GM21526 (cell line): ENCODE data around the gene CSF1.
"Not testable (repeated sequence)": the region's sequence is repeated elsewhere in the genome, so short reads cannot be mapped to it uniquely, and the experiment has no call there.

ENCODE experiments used
- ATAC-seq: cut with Tn5 transposase; IDR thresholded peaks from one replicate; pipeline ENCODE4 v1.9.1; 2021; ENCODE audit warnings: moderate library complexity; ENCODE audit not compliant: unreplicated experiment, low FRiP score

CSF1 gene

DNA sequence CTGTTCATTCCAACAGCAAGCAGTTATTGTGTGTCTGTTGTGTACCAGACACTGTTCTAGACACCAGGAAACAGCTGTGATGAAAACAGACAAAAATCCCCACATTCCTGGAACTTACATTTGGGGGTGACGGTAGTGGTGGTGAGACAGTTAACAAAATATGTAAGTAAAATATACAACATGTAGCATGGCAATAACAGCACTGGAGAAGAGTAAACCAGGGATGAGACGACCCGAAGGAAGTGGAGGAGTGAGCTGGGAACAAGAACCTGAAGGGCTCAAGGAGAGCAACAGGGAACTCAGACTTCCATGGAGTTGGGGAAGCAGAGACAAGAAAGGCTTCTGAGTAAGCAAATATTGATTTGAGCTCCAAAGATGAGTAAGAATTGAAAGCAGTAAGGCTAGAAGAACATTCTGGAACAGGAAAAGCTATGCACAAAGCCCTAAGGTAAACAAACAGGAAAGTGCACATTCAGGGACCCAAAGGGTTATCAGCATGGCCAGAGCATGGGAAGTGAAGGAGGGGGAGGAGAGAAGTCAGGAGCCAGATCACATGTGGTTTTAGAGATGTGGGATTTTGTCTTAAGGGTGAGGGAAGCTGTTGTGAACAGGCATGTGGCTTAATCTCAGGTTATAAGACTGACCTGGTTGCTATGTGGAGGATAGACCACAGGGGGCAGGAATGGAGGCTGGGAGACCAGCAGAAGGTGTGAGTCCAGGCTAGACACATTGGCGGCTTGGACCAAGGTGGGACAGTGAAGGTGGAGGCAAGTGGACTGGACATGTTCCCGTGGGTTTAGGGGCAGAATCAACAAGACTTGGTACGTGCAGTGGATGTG, 7.3 kb downstream of the CSF1 start:
- no peak for ATAC-seq

DNA sequence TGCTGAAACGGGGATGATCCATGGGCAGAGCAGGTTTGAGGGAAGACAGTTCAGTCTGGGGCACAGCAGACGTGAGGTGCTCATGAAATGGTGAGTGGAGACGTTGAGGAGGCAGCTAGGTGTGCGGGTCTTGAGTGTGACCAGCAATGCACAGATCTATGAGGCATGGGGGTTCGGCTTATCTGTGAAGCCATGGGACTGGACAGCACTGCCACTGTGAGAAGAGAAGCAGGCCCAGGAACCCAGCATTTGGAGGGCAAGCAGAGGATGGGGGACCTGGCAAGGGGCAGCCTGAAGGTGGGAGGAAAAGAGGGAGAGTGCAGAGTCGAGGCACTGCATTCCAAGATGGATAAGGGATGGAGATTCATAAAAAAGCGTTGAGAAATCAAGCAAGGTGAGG, 8.0 kb downstream of the CSF1 start:
- no peak for ATAC-seq

DNA sequence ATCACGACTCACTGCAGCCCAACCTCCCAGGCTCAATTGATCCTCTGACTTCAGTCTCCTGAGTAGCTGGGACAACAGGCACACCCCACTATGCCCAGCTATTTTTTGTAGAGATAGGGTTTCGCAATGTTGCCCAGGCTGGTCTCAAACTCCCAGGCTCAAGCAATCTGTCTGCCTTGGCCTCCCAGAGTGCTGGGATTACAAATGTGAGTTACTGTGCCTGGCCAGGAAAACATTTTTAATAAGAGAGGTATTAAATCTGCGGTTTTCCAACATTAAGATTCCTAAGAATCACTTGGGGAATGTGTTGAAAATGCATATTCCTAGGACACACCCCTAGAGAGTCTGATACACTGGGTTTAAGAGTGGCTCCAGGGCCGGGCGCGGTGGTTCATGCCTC, 8.7 kb downstream of the CSF1 start:
- no peak for ATAC-seq

DNA sequence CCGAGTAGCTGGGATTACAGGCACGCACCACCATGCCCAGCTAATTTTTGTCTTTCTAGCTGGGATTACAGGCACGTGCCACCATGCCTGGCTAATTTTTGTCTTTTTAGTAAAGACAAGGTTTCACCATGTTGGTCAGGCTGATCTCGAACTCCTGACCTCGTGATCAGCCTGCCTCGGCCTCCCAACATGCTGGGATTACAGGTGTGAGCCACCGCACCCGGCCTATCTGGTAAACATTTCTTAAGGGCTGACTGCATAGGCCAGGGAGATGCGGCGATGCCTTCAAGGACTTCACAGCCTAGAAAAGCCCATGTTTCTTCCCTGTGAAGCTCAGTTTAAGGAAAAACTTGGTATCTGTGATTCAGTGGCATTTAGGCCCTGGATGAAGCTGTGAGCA, 9.7 kb downstream of the CSF1 start:
- ATAC-seq = not testable (repeated sequence)

DNA sequence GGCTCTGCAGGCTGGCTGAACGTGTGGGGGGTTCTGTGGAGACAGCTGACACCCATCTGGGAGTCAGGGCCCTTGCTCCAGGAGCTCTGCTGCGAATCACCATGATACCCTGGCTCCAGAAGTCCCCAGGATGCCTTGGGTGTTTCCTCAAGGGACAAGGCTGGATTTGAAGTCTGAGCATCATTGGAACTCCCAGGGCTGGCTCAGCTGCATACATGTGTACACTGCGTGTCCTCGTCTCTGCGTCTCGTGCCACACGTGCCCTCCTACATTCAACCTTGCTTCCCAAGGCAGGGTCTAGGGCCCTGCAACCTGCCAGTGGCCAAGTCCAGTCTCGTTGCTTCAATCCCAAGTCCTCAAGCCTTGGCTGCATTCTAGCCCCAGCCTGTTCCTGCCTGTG, 11.7 kb downstream of the CSF1 start:
- ATAC-seq = no peak

DNA sequence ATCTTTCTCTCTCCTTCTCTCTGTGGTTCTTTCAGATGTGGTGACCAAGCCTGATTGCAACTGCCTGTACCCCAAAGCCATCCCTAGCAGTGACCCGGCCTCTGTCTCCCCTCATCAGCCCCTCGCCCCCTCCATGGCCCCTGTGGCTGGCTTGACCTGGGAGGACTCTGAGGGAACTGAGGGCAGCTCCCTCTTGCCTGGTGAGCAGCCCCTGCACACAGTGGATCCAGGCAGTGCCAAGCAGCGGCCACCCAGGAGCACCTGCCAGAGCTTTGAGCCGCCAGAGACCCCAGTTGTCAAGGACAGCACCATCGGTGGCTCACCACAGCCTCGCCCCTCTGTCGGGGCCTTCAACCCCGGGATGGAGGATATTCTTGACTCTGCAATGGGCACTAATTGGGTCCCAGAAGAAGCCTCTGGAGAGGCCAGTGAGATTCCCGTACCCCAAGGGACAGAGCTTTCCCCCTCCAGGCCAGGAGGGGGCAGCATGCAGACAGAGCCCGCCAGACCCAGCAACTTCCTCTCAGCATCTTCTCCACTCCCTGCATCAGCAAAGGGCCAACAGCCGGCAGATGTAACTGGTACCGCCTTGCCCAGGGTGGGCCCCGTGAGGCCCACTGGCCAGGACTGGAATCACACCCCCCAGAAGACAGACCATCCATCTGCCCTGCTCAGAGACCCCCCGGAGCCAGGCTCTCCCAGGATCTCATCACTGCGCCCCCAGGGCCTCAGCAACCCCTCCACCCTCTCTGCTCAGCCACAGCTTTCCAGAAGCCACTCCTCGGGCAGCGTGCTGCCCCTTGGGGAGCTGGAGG, 12.7 kb downstream of the CSF1 start:
- no peak for ATAC-seq

DNA sequence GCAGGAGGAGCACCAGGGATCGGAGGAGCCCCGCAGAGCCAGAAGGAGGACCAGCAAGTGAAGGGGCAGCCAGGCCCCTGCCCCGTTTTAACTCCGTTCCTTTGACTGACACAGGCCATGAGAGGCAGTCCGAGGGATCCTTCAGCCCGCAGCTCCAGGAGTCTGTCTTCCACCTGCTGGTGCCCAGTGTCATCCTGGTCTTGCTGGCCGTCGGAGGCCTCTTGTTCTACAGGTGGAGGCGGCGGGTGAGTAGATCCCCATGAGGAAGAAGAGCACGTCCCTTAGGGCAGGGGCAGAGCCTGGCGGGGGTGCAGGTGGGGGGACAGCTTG, 13.3 kb downstream of the CSF1 start:
- no peak for ATAC-seq

DNA sequence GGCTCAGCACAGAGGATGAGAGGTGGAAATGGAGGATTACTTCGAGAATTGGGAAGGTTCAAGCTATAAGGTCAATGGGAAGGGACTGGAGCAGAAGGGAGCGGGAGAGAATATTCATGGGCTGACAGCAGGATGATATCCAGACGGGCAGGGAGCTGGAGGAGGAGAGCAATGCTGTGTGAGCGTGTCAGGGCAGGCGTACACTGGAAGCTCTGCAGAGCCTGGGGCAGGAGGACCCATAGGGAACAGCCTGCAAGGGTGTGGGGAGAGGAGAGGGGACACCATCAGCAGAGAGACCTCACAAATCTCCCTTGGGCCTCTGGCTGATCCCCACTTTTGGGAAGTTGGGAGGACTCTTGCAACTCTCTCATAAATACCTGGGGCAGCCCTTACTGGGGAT, 13.7 kb downstream of the CSF1 start:
- ATAC-seq = no peak

DNA sequence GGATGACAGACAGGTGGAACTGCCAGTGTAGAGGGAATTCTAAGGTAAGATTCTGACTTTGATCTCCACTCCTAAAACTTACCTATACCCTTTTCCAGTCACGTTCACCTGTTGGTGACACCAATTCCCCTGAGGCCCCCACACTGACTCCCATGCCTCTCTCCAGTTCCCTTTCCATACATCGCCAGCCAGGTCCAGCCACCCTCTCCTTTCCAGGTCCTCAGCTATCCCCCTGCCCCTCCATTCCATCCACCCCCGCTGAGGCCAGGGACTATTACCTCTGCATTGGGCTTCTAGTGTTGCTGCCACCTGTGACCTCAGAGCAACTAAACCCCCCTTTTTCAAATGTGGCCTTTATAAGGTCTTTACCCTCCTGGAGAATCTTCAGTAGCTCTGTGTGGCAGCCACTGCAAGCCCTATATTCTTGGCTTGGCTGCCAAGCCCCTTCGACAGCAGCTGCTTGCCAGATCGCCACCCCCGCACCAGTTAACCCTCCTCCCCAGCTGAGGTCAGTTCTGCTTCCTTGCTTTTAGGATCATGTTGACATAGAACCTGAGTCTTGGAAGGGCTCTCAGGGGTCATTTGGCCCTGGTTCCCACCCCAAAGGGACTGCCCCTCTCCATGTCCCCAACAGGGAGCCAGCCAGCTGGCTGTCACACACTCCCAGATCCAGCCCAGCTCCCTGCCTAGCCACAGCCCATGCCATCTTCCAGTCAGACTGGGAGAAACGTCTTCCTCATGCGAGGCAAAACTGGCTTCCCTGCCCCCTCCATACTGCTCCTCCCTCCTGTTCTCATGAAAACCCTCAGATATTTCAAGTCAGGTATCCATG, 14.7 kb downstream of the CSF1 start:
- ATAC-seq = no peak

DNA sequence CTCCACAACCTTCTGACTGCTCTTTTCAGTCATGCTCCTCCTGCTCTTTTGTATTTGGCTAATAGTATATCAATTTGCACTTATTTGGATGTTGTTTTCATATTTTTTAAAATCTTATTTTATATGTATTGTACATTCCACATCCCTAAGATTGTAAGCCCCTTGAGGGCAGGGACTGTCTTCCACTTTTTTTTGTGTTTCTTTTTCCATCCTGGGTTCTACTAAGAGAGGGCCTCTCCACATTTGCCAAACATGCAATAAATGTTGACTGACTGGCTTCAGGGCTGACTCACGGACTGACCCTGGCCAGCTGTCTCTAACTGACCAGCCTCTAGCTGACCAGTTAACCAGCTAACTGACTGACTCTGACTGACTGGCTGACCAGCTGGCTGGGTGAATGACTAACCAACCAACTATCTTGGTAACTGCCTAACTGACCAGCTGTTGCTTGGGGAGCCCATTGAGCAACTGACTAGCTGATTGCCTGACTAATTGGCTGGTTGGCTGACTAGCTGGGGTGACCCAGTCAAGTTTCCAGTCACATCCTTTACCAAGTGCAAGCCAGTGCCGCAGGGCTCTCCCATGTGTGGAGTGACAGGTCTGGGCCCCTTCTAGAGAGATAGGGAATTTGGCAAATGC, 16.1 kb downstream of the CSF1 start:
- no peak for ATAC-seq

DNA sequence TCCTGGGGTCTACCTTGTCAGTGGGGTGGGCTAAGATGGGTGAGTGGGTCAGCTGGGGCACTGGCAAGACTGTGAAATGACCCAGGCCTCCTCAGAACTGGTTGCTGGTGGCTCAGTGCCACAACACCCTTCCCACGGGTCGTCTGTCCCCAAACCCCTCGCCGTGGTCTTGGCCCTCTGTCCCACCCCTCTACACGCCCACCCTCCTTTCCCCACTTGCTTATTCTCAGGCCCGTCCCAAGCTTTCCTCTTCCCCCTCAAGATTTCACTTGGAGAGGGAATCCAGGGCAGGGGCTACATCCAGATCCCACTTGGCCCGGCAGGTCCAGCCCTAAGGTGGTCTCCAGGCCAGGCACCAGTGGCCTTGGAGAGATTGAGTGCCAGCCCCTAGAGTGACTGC, 16.7 kb downstream of the CSF1 start:
- ATAC-seq = no peak

DNA sequence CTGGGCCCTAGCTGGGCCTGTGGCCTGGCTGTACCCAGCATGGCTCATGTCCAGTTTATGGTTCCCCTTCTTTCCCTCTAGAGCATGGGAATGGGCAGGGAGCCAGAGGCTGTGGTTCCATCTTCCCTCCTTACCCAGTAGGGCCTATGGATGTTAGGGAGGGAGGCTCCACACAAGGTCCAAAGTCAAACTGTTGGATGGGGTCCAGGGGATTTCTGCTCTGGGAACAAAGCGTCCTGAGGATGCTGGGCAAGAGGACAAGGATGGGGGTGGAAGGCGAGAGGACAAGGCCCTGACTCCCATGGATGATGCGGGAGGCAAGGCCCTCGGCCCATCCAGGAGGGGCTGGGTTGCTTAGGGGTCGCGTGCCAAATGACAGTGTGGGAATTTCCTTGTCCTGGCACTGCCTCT, 17.3 kb downstream of the CSF1 start:
- no peak for ATAC-seq

DNA sequence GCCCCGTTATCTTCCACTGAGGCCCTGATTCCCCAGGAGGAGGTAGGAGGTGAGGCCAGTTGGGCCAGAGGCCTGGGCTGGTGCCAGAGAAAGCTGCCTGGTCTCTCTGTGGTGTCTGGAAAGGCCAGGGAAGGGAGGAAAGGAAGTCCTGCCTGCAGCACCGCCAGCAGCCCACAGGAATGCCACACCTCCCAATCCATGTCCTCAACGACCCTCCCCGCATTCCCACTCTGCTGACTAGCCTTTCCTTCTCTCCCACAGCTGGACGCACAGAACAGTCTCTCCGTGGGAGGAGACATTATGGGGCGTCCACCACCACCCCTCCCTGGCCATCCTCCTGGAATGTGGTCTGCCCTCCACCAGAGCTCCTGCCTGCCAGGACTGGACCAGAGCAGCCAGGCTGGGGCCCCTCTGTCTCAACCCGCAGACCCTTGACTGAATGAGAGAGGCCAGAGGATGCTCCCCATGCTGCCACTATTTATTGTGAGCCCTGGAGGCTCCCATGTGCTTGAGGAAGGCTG, 18.0 kb downstream of the CSF1 start:
- ATAC-seq = no peak

DNA sequence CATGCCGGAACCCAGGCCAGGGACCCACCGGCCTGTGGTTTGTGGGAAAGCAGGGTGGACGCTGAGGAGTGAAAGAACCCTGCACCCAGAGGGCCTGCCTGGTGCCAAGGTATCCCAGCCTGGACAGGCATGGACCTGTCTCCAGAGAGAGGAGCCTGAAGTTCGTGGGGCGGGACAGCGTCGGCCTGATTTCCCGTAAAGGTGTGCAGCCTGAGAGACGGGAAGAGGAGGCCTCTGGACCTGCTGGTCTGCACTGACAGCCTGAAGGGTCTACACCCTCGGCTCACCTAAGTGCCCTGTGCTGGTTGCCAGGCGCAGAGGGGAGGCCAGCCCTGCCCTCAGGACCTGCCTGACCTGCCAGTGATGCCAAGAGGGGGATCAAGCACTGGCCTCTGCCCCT, 18.5 kb downstream of the CSF1 start:
- ATAC-seq = no peak

DNA sequence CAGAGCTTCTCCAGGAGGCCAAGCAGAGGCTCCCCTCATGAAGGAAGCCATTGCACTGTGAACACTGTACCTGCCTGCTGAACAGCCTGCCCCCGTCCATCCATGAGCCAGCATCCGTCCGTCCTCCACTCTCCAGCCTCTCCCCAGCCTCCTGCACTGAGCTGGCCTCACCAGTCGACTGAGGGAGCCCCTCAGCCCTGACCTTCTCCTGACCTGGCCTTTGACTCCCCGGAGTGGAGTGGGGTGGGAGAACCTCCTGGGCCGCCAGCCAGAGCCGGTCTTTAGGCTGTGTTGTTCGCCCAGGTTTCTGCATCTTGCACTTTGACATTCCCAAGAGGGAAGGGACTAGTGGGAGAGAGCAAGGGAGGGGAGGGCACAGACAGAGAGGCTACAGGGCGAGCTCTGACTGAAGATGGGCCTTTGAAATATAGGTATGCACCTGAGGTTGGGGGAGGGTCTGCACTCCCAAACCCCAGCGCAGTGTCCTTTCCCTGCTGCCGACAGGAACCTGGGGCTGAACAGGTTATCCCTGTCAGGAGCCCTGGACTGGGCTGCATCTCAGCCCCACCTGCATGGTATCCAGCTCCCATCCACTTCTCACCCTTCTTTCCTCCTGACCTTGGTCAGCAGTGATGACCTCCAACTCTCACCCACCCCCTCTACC, 19.1 kb downstream of the CSF1 start:
- no peak for ATAC-seq

DNA sequence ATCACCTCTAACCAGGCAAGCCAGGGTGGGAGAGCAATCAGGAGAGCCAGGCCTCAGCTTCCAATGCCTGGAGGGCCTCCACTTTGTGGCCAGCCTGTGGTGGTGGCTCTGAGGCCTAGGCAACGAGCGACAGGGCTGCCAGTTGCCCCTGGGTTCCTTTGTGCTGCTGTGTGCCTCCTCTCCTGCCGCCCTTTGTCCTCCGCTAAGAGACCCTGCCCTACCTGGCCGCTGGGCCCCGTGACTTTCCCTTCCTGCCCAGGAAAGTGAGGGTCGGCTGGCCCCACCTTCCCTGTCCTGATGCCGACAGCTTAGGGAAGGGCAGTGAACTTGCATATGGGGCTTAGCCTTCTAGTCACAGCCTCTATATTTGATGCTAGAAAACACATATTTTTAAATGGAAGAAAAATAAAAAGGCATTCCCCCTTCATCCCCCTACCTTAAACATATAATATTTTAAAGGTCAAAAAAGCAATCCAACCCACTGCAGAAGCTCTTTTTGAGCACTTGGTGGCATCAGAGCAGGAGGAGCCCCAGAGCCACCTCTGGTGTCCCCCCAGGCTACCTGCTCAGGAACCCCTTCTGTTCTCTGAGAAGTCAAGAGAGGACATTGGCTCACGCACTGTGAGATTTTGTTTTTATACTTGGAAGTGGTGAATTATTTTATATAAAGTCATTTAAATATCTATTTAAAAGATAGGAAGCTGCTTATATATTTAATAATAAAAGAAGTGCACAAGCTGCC, 19.8 kb downstream of the CSF1 start:
- no peak for ATAC-seq

DNA sequence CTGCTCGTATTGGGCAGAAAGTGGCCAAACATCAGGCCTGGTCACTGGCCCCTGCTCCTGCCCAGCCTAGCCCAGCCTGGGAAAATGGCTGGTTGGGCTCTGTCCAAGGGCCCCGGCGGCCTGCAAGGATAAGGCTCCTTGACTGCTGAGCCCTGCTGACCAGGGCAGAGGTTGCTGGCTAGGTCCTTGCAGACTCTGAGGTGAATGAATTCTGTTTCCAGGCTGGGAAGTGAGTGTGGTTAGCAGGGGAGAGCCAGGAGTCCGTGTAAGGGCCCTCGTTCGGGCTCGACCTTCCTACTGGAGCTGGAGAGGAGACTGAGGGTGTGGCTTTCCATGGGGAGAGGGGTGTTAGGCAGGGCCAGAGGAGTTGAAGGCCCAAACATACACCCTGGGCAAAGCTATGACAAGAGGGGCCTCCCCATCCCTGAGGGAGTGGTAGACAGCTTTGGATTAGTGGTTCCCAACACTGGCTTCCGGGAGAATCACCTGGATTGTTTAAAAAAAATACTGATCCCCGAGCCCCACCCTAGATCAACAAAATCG, 20.6 kb downstream of the CSF1 start:
- no peak for ATAC-seq

DNA sequence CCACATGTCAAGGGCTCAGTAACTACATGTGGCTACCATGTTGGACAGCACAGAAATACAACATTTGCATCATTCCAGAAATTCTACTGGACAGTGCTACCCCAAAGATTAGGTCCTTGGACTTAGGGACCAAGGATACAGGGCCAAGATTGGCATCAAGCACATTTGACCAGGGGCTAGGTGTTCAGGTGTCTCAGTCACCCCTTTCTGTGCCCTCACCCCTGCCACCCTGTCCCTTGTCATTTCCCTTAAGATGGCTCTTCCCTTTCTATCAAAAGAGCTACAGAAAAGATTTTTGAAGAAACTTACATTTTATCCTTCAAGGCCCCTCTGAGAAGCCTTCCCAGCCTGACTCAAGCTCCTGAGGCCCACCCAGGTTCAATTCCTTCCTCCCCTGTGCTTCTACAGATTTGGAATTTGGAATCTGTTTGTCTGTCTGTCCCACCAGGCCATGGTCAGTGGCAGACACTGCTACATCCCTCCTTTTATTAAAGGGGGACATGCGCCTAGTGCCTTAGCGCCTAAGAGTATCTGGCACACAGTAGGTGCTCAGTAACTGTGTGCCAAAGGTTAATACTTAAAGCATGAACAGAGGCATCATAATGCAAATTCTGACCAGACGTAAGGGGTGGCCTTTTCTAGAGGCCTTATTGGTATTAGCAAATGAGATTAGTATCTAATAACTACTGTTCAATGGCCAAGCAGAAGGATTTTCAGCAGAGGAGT, 21.4 kb downstream of the CSF1 start:
- ATAC-seq = no peak
